OCI-M2 (cell line): ENCODE data around the gene PDGFB.

Experiments
- DNase-seq: peaks from one replicate; lab custom pipeline; 2025; ENCODE audit not compliant: unreplicated experiment; lab: John Stamatoyannopoulos, UW

The PDGFB gene

GRCh38 chr22:39176714-39177455 is 67.9 kb downstream of the PDGFB start:
- DNase-seq, result no peak

- no peak for DNase-seq
These were observed 68.6 kb downstream of the PDGFB start for GRCh38 chr22:39176143-39176713.

- no peak for DNase-seq
These were observed 69.2 kb downstream of the PDGFB start for GRCh38 chr22:39175353-39176142.

- DNase-seq, result no peak
These were observed 70.1 kb downstream of the PDGFB start for GRCh38 chr22:39174498-39175352.

- DNase-seq, result no peak
These were observed 70.8 kb downstream of the PDGFB start for GRCh38 chr22:39173787-39174497.
